Measurements from ENCODE around the gene CCDC28B. TPM values are rescaled to one million over a fixed set of nuclear protein-coding genes. Genes with fewer than 3 reads are reported as not detected.

The CCDC28B gene
- total RNA-seq, 1 donor from 2014 or later = 29.7 TPM

DNA sequence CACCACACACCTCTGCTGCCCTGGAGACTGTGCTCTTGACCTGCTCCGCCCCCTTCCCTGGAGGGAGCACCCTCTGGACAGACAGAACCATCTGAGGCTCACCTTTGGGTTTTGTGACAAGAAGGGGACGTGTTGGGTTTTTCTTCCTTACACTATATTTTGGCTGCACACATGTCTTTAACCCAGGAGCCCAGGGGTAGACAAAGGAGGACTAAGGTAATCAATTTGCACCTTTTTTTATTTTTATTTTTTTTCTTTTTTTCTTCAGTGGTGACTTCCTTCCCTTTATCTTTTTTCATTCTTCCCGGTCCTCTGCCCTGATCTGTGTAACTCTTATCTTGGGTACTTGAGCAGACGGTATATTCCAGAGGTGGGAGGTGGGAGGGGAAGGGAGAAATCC is 29.4 kb upstream of the CCDC28B start:
- DNase-seq (ENCODE audit: low spot score) = no peak
- no peak overlapping the region for H3K4me3 Mint-ChIP-seq (ENCODE audit: unreplicated experiment)
- no peak overlapping the region for H3K27ac Mint-ChIP-seq (ENCODE audit: unreplicated experiment)
- no peaks in the 10 kb centered on the region for H3K27me3 Mint-ChIP-seq (ENCODE audit: low read depth)
- H3K36me3 Mint-ChIP-seq (ENCODE audit: low read depth) = peaks cover 41% of the 10 kb centered on the region
- no peaks in the 10 kb centered on the region for H3K9me3 Mint-ChIP-seq (ENCODE audit: low read depth)
- H3K4me1 Mint-ChIP-seq (ENCODE audit: low read depth) = no peaks in the 10 kb centered on the region
- TF ChIP-seq, protein P1, sequence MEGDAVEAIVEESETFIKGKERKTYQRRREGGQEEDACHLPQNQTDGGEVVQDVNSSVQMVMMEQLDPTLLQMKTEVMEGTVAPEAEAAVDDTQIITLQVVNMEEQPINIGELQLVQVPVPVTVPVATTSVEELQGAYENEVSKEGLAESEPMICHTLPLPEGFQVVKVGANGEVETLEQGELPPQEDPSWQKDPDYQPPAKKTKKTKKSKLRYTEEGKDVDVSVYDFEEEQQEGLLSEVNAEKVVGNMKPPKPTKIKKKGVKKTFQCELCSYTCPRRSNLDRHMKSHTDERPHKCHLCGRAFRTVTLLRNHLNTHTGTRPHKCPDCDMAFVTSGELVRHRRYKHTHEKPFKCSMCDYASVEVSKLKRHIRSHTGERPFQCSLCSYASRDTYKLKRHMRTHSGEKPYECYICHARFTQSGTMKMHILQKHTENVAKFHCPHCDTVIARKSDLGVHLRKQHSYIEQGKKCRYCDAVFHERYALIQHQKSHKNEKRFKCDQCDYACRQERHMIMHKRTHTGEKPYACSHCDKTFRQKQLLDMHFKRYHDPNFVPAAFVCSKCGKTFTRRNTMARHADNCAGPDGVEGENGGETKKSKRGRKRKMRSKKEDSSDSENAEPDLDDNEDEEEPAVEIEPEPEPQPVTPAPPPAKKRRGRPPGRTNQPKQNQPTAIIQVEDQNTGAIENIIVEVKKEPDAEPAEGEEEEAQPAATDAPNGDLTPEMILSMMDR (IDR thresholded peaks at IDR 0.05) = no peak

DNA sequence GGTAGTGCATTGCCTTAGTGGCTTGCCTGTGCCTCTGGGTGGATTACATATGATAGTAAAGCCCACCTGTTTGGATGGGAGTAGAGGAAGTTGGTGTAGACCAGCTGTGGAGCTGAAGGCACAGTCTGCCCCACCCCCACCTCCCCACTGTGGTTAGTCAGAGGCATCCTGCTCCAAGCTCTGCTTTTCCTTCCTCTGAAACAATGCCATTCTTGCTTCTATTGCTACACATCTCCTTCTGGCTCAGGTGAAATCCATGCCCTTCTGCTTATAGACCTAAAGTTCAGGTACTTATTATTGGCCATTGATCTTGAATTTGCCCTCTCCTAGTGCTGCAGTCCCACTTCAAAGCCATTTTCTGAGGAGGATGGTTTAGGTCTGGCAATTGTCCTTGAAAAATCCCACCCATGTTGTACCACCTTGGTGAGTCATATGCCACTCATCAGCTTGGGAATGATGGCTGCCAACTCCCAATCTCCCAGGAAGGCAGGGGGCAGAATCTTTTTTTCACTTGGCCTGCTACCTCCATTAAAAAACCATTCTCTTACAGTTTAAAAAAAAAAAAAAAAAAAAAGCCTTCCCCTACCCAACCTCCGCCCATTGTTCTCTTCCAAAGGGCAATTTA is 27.7 kb upstream of the CCDC28B start:
- Mint-ChIP-seq H3K4me1 (ENCODE audit: low read depth) (no peaks in the 10 kb centered on the region), H3K27ac (ENCODE audit: unreplicated experiment) (no peak overlapping the region), H3K27me3 (ENCODE audit: low read depth) (no peaks in the 10 kb centered on the region), H3K9me3 (ENCODE audit: low read depth) (no peaks in the 10 kb centered on the region), H3K36me3 (ENCODE audit: low read depth) (peaks cover 32% of the 10 kb centered on the region), H3K4me3 (ENCODE audit: unreplicated experiment) (no peak overlapping the region)
- no peak for DNase-seq (ENCODE audit: low spot score)
- TF ChIP-seq, protein P1 (IDR thresholded peaks at IDR 0.05) = no peak

DNA sequence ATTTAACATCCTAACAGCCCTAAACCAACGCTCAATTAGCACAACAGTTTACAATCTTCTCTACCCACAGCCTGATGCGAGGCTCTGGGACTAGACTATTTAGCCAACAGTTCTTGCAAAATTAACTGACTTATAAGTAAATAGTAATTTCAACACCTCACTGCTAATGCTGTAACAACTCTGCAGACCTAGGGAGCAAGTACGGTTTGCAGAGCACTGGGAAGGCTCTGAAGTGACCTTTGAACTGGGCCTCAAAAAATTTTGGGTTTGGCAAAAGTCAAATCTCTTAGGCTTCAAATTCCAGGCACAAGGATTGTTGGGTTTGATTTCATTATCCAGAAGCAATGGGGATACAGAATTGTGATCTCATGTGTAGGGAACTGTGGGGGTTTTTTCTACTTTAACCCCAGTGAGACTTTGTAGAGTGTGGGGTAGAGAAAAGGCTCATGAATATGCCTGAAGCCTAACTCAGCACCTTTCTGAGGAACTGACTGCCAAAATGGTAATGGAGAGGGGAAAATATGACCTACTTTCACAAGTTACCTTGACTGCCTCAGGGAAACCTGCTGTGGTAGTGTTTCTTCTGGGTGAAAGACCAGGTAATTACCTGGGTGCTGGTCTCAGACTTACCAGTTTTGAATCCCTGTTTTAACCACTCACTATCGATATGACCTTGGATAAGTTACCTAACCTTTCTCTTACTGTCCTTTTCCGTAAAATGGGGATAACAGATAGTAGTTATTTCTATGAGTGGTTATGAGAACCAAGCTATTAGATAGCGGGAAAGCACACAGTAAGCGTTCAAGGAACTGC is 21.8 kb upstream of the CCDC28B start:
- no peak for DNase-seq (ENCODE audit: low spot score)
- TF ChIP-seq, protein P1 (IDR thresholded peaks at IDR 0.05) = no peak
- no peaks in the 10 kb centered on the region for H3K27me3 Mint-ChIP-seq (ENCODE audit: low read depth)
- peaks cover 17% of the 10 kb centered on the region for H3K36me3 Mint-ChIP-seq (ENCODE audit: low read depth)
- H3K9me3 Mint-ChIP-seq (ENCODE audit: low read depth) = no peaks in the 10 kb centered on the region
- peaks cover 31% of the 10 kb centered on the region for H3K4me1 Mint-ChIP-seq (ENCODE audit: low read depth)
- peak overlapping the region; percentile 98 for H3K27ac Mint-ChIP-seq (ENCODE audit: unreplicated experiment)
- peak overlapping the region; percentile 95 for H3K4me3 Mint-ChIP-seq (ENCODE audit: unreplicated experiment)

DNA sequence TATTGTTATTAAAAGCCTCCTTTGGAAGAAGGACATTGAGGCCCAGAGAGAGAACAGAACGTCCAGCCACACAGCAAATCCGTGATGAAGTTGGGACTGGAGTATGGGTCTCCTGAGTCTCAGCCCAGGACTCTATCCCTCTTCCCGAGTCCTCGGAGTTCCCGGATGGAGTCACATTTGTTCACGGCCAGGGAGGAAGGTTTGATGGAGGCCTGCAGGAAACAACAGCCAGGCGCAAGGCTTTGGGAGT is 21.3 kb upstream of the CCDC28B start:
- no peaks in the 10 kb centered on the region for H3K9me3 Mint-ChIP-seq (ENCODE audit: low read depth)
- no peak for DNase-seq (ENCODE audit: low spot score)
- H3K4me3 Mint-ChIP-seq (ENCODE audit: unreplicated experiment) = peak overlapping the region; percentile 95
- peaks cover 36% of the 10 kb centered on the region for H3K4me1 Mint-ChIP-seq (ENCODE audit: low read depth)
- H3K27me3 Mint-ChIP-seq (ENCODE audit: low read depth) = no peaks in the 10 kb centered on the region
- TF ChIP-seq, protein P1 (IDR thresholded peaks at IDR 0.05) = no peak
- peaks cover 20% of the 10 kb centered on the region for H3K36me3 Mint-ChIP-seq (ENCODE audit: low read depth)
- H3K27ac Mint-ChIP-seq (ENCODE audit: unreplicated experiment) = peak overlapping the region; percentile 98

DNA sequence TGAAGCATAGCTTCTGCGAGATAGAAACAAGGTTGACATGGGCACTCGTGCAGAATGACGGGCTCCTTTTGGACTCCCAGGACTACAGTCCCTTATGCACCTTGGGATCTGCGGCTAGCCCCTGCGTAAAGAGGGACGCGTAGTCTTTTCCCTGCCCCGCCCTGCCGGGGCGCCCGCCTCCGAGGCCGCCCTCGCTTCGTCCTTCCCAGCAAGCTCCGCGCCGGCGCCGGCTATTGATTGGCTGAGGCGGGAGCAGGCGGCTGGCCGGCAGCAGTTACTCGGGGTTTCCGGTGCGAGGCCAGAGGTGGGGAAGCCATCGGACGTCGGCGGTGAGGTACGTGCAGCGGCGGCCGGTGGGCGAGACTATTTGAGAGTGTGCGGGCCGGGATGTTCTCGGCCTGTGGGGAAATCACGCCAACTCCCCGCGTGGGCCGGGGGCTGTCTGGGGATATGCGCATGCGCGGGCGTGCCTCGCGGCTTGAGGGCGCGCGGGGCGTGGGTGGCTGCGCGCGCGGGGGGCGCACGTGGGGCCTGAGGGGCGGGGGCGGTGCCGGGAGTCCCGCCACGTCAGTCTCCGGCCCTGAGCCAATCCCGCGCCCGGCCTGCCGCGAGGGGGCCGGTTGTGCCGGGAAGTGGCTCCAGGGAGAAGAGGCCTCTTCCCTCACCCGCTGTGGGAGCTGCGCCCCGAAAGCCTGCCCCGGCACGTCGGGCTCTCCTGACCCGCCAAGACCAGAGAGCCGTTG is 20.8 kb upstream of the CCDC28B start, which contains the start of gene TXLNA:
Gene TXLNA (plus strand): TSS at position 233 of the 743 bp plus-strand sequence. CDS start 671 bp downstream, outside the sequence.
- H3K4me1 Mint-ChIP-seq (ENCODE audit: low read depth) = peaks cover 41% of the 10 kb centered on the region
- TF ChIP-seq, protein P1 (IDR thresholded peaks at IDR 0.05) = no peak
- H3K27me3 Mint-ChIP-seq (ENCODE audit: low read depth) = no peaks in the 10 kb centered on the region
- no peaks in the 10 kb centered on the region for H3K9me3 Mint-ChIP-seq (ENCODE audit: low read depth)
- H3K36me3 Mint-ChIP-seq (ENCODE audit: low read depth) = peaks cover 21% of the 10 kb centered on the region
- peak within 1 kb of the TSS; percentile 95 for H3K4me3 Mint-ChIP-seq (ENCODE audit: unreplicated experiment)
- DNase-seq (ENCODE audit: low spot score) = peak; percentile 98
- peak within 1 kb of the TSS; percentile 99 for H3K27ac Mint-ChIP-seq (ENCODE audit: unreplicated experiment)
